ENCODE measurements around the gene PLPP4. TPM values are rescaled to one million over a fixed set of nuclear protein-coding genes. Genes with fewer than 3 reads are reported as not detected.
A peak's percentile ranks its signal among the peaks of the same experiment; 100 is the strongest.

Gene PLPP4
- total RNA-seq, 1 experiment from 2014 or later = 1.7 TPM

DNA sequence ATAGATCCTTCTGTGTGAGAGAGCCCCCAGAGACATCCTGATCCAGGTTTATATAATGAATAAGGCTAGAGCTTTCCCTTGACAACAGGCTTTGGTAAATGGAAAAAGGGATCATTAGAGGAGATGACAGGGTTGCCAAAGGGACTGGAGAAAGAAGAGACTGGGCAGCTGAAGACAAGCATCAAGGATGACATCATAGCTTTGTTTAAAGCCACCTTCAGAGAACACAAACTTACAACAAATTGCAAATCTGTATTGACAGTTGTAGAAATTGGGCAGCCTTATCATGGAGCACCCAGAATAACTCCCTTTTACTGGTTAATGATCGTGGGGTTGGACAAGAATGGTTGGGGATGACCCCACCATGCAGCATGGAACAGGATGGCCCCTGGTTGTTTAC is 3.7 kb upstream of the PLPP4 start:
- no peak for DNase-seq (ENCODE audit: low read depth, low spot score)
- in situ Hi-C loops (cut with HindIII; ENCODE audit: low pct_unique_long_range_greater_than_20kb, low sequenced_read_pairs) = no loop called here

DNA sequence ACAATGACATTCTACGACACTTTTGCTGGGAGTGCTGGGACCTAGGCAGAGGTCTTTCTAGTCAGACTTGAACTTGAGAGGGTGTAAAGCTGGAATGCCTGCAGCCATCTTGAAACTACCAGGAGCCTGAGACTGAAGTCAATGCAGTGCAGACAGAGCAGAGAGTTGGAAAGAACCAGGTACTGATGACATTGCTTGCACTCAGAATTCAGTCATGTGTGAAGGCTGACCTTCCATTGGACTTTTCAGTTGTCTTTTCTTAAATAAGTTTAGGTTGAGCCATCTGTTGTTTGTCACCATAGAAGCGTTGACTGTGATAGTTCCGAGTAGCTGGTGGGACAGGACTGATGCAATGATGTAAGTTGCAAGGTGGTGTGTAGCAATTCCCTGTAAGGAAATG is 3.1 kb upstream of the PLPP4 start:
- in situ Hi-C loops (cut with HindIII; ENCODE audit: low pct_unique_long_range_greater_than_20kb, low sequenced_read_pairs) = no loop called here
- no peak for DNase-seq (ENCODE audit: low read depth, low spot score)

GRCh38 chr10:120455004-120455403 is 2.0 kb upstream of the PLPP4 start:
- no peak for DNase-seq (ENCODE audit: low read depth, low spot score)
- in situ Hi-C loops (cut with HindIII; ENCODE audit: low pct_unique_long_range_greater_than_20kb, low sequenced_read_pairs) = no loop called here

- in situ Hi-C loops (cut with HindIII; ENCODE audit: low pct_unique_long_range_greater_than_20kb, low sequenced_read_pairs) = no loop called here
- DNase-seq (ENCODE audit: low read depth, low spot score) = no peak
Measured at GRCh38 chr10:120455606-120456005, 1.4 kb upstream of the PLPP4 start.

- in situ Hi-C loops (cut with HindIII; ENCODE audit: low pct_unique_long_range_greater_than_20kb, low sequenced_read_pairs) = no loop called here
- no peak for DNase-seq (ENCODE audit: low read depth, low spot score)
Measured at GRCh38 chr10:120456143-120456625, 843 bp upstream of the PLPP4 start.

- in situ Hi-C loops (cut with HindIII; ENCODE audit: low pct_unique_long_range_greater_than_20kb, low sequenced_read_pairs) = no loop called here
- DNase-seq (ENCODE audit: low read depth, low spot score) = no peak
Measured at GRCh38 chr10:120457431-120458172, 575 bp downstream of the PLPP4 start.

- in situ Hi-C loops (cut with HindIII; ENCODE audit: low pct_unique_long_range_greater_than_20kb, low sequenced_read_pairs) = no loop called here
- no peak for DNase-seq (ENCODE audit: low read depth, low spot score)
Measured at GRCh38 chr10:120458432-120458831, 1.4 kb downstream of the PLPP4 start.

DNA sequence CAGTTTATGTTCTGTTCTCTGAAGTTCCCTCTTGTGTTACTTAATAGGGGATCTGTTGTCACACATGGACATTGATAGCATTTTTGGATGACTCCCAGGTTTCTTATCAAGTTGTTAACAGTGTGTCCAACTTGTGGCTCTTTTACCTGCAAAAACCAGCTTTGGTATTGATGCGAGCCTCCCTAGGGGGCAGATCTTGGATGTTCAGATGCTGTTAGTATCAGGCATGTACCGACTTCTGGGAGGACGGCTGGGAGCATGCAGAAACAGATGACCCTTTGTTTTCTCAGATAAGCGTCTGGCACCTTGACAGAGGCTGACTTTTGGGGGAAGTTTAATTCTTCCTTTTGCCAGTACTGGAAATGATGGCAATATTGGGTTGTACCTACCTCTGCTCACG is 2.2 kb downstream of the PLPP4 start:
- DNase-seq (ENCODE audit: low read depth, low spot score) = peak; percentile 28
- in situ Hi-C loops (cut with HindIII; ENCODE audit: low pct_unique_long_range_greater_than_20kb, low sequenced_read_pairs) = no loop called here

DNA sequence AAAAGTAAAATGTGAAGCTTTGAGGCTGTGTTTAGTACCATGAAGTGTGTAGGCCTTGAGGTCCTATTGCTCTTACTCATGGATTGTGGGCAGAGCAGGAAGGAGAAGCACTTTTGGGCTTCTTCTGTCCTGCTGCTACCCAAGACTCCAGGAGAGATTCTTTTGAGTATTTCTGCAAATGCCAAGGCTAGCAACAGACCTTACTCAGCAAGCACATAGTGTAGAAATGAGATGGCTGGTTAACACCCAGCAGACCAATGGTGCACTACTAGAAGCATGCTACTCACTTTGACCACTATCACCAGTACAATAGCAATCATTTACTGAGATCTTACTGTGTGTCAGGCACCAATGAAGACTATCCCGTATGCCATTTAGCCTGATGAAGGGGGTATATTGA is 3.2 kb downstream of the PLPP4 start:
- in situ Hi-C loops (cut with HindIII; ENCODE audit: low pct_unique_long_range_greater_than_20kb, low sequenced_read_pairs) = no loop called here
- DNase-seq (ENCODE audit: low read depth, low spot score) = no peak

- DNase-seq (ENCODE audit: low read depth, low spot score) = peak; percentile 63
- in situ Hi-C loops (cut with HindIII; ENCODE audit: low pct_unique_long_range_greater_than_20kb, low sequenced_read_pairs) = no loop called here
Measured at GRCh38 chr10:120460776-120461175, 3.7 kb downstream of the PLPP4 start.

DNA sequence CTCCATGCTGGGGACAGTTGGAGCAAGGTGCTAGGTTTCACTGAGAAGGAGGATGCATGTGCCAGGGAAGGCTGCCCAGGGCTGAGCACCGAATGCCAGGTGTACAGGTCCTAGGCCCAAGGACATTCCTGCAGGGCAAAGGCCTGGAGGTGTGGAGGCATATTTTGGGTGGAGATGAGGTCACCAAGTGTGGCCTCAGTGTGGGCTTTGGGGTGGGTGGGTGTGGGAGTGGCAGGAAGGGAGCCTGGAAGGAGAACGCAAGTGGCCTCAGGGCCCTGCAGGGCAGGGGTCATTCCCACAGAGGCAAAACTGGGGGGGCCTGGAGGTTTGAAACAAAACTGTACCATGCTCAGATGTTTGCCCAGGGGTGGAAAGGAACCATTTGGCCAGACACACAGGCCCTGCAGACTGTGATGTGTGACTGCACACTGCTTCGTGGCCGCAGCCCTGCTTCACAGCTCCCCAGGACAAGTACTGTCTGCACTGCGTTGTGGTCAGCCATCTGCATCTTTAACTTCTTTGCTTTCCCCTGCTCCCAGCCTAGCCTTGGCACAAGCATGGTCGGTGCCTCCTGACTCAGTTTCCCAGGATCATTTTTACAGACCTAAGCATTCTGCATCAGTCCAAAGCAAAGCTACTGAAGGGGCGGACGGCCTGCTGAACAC is 5.1 kb downstream of the PLPP4 start:
- no peak for DNase-seq (ENCODE audit: low read depth, low spot score)
- in situ Hi-C loops (cut with HindIII; ENCODE audit: low pct_unique_long_range_greater_than_20kb, low sequenced_read_pairs) = no loop called here

DNA sequence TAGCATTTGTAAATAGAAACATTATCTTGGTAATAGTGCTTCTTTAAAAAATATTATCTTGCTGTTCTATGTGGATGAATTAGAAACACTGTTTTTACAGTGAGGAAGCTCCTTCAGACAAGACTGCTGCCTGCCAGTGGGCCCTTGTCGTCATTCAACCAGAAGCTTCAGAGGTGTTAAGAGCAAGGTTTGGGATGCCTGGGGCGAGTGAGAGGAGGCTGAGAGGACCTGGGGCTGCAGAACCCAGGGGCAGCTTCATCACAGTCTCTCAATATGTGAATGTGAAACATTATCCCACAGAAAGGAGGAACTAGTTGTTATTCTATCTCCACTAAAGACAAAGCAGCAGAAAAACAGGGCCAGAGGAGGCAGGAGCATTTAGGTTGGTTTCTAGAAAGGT is 8.1 kb downstream of the PLPP4 start:
- in situ Hi-C loops (cut with HindIII; ENCODE audit: low pct_unique_long_range_greater_than_20kb, low sequenced_read_pairs) = no loop called here
- DNase-seq (ENCODE audit: low read depth, low spot score) = no peak

DNA sequence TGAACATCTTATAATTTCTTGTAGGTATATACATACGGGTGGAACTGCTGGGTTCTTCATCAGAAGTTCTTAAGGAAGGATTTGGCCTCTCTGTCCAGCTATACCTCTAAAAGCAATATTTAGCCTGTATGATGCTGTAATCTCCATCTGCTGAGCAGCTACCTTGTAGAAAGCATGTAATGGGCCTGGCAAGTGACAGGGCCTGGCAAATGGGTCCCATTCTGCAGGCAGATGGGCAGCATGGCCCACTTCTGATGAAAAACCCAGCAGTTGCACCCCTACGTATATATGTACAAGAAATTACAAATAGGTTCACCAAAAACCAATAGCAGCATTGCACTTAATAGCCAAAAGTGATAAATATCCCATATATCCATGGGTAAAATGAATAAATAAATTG is 9.0 kb downstream of the PLPP4 start:
- in situ Hi-C loops (cut with HindIII; ENCODE audit: low pct_unique_long_range_greater_than_20kb, low sequenced_read_pairs) = no loop called here
- DNase-seq (ENCODE audit: low read depth, low spot score) = no peak

GRCh38 chr10:120473593-120473992 is 16.6 kb downstream of the PLPP4 start:
- in situ Hi-C loops (cut with HindIII; ENCODE audit: low pct_unique_long_range_greater_than_20kb, low sequenced_read_pairs) = no loop called here
- DNase-seq (ENCODE audit: low read depth, low spot score) = no peak

DNA sequence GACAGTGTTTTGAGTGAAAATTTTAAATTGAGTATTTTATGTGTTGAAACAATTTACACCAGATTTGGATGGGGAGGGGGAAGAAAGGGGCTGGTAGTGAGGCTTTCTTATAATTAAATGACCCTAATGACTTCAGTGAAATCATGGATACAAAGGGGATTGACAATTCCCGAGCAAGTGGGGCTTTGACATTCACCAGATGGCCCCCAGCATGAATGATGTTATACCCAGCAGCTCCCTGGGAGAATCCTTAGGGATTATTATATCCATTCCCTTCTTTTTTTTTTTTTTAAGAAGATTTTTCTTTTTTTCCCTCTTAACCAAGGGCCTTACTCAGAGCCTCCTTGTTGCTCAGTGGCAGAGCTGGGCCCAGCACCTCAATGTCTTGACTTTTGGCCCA is 17.9 kb downstream of the PLPP4 start:
- in situ Hi-C loops (cut with HindIII; ENCODE audit: low pct_unique_long_range_greater_than_20kb, low sequenced_read_pairs) = no loop called here
- DNase-seq (ENCODE audit: low read depth, low spot score) = no peak

GRCh38 chr10:120475844-120476791 is 19.1 kb downstream of the PLPP4 start:
- no peak for DNase-seq (ENCODE audit: low read depth, low spot score)
- in situ Hi-C loops (cut with HindIII; ENCODE audit: low pct_unique_long_range_greater_than_20kb, low sequenced_read_pairs) = no loop called here

DNA sequence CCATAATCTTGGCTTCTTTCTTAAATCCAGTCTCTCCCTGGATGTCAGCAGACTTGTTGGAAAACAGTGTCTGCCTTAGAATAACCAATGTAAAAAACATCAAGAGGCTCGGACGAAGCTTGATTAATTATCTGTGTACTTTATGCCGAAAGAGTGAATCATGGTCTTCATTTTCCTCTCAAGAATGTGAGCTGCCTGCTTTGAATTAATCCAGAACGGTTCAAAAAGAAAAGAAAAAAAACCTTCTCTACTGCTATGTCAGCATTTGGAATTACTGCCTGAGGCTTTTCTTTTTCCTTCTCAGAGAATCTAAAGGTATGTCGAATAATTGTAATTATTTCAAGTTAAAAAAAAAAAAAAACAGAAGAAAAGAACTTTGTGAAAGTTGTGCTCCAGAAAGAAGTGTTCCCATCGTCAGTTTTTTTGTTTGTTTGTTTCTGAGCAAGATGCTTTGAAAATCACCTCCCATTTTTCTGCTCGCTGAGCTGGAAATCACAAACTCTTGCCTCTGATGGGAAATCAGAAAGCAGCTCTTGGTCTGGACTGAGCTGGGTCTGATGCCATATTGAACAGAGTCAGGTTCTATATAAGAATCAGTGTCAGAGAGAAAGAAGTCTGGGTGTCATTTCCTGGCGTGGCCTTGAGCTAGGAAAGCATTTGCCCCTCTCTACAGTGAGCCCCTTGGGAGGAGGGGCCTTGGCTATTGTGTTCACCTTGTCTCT is 20.2 kb downstream of the PLPP4 start:
- in situ Hi-C loops (cut with HindIII; ENCODE audit: low pct_unique_long_range_greater_than_20kb, low sequenced_read_pairs) = no loop called here
- DNase-seq (ENCODE audit: low read depth, low spot score) = no peak

DNA sequence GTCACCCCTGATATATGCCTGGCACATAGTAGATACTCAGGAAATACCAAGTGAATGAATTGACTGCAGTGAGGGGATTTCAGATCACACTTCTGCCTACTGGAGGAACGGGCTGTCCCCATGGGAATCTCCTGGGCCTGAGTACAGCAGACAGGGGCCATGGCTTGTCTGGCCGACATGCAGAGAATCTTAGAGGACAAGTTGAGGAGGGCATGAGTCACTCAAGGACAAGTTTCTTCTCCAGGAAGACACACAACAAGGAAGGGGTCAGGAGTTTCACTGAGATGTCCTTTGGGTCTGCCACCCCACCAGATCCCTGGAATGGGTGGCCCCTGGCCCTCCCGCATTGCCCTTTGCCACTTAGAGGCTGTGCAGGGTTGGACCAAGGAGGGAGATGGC is 20.7 kb downstream of the PLPP4 start:
- DNase-seq (ENCODE audit: low read depth, low spot score) = no peak
- in situ Hi-C loops (cut with HindIII; ENCODE audit: low pct_unique_long_range_greater_than_20kb, low sequenced_read_pairs) = no loop called here

All from SK-MEL-5 (cell line).